Panc1 (cell line): ENCODE data around the gene KLHL2.
"Not testable (repeated sequence)": the region's sequence is repeated elsewhere in the genome, so short reads cannot be mapped to it uniquely, and the experiment has no call there.

ENCODE experiments used
- CTCF ChIP-seq: fragments of 450-650 bp; IDR thresholded peaks from 2 replicates; pipeline ENCODE4 v1.5.1; 2017; ENCODE audit warnings: mild to moderate bottlenecking
- POLR2AphosphoS5 ChIP-seq: IDR thresholded peaks from 2 replicates; pipeline ENCODE4 v1.6.1; 2012; ENCODE audit warnings: mild to moderate bottlenecking, low read depth, low read length, moderate library complexity
- SIN3A ChIP-seq: IDR thresholded peaks from 2 replicates; pipeline ENCODE4 v1.6.1; 2012; ENCODE audit warnings: low read depth, mild to moderate bottlenecking, low read length, moderate library complexity, borderline replicate concordance; ENCODE audit not compliant: insufficient read depth
- TCF7L2 ChIP-seq: IDR thresholded peaks from 2 replicates; pipeline ENCODE4 v1.6.1; 2011; ENCODE audit warnings: mild to moderate bottlenecking, low read depth, low read length, inconsistent platforms

DNA sequence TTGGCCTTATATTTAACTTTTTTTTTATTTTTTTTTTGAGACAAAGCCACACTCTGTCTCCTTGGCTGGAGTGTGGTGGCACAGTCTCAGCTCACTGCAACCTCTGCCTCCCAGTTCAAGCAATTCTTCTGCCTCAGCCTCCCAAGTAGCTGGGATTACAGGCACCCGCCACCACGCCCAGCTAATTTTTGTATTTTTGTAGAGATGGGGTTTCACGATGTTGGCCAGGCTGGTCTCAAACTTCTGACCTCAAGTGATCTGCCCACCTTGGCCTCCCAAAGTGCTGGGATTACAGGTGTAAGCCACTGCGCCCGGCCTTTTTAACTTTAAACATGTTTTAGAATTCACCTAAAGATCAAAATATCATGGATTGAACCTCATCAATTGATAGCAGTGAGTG is 135.0 kb downstream of the KLHL2 start:
- not testable (repeated sequence) for TF ChIP-seq SIN3A, CTCF, POLR2AphosphoS5, TCF7L2
